Body of pancreas (tissue), 4 donors: Measurements from ENCODE around the gene ZSCAN10. TPM values are rescaled to one million over a fixed set of nuclear protein-coding genes. Genes with fewer than 3 reads are reported as not detected.

Experiments used
- ATAC-seq: fragments of 150-250 bp; one replicate; pipeline ENCODE4 v1.9.1; 2016
- DNase-seq, 4 donors: peaks; one replicate each; pipeline ENCODE4 v3.0.0-alpha.2; 2019
- H3K27ac ChIP-seq, 4 donors: fragments of 200-600 bp; sonication (generic); 1 replicate in 3 of 4; 2 replicates in 1 of 4; pipeline versions ENCODE4 v1.5.1 to v1.6.1; 2016 to 2019; ENCODE audit warnings: mild to moderate bottlenecking in 1 of 4, mixed read lengths in 1 of 4, moderate library complexity in 1 of 4
- H3K27me3 ChIP-seq, 2 donors: fragments of 200-600 bp; sonication (generic); one replicate each; pipeline ENCODE4 v1.6.0; 2016; ENCODE audit warnings: mild to moderate bottlenecking in 1 of 2
- H3K36me3 ChIP-seq, 2 donors: fragments of 200-600 bp; sonication (generic); replicated peaks in 1 of 2; 2 replicates each; pipeline ENCODE4 v1.5.1; 2016; ENCODE audit warnings: low read depth in 2 of 2; ENCODE audit not compliant: insufficient read depth in 1 of 2
- H3K4me1 ChIP-seq: fragments of 200-600 bp; sonication (generic); one replicate; pipeline ENCODE4 v1.6.0; 2016
- H3K4me3 ChIP-seq, 2 donors: fragments of 200-600 bp; sonication (generic); 1 replicate in 1 of 2; 2 replicates in 1 of 2; pipeline ENCODE4 v1.5.1; 2016 to 2019
- H3K9me3 ChIP-seq, 3 donors: fragments of 200-600 bp; sonication (generic); 1 replicate in 2 of 3; 2 replicates in 1 of 3; pipeline ENCODE4 v1.5.1; 2016
- POLR2A ChIP-seq, 3 donors: fragments of 450-650 bp; IDR thresholded peaks; one replicate each; pipeline ENCODE4 v1.6.1; 2016; ENCODE audit warnings: antibody characterized with exemption in 3 of 3, mild to moderate bottlenecking in 2 of 3
- WGBS, 2 donors: methylation state at CpG; one replicate each; pipeline ENCODE4 v1.1.5; 2017; 5-methylcytosine and 5-hydroxymethylcytosine counted together
- intact Hi-C: fragments of 100-400 bp; cut with DNase I; formaldehyde crosslinking; loops from one replicate; pipeline ENCODE4 v1.15.1; 2023
- total RNA-seq, 2 donors: library from RNA; depleted of rRNA; stranded (reverse); fragments of >200 nt; gene quantifications; one replicate each; pipeline ENCODE4 v1.1.0, GENCODE V29; 2016
- TF ChIP-seq, protein P1 (sequence below), 7 experiments: fragments of 450-650 bp in 4 of 7; fragments of 200-600 bp in 3 of 7; sonication (generic) in 3 of 7; IDR thresholded peaks; one replicate each; pipeline ENCODE4 v1.5.1; 2016 to 2019; ENCODE audit warnings: antibody characterized with exemption in 7 of 7

The ZSCAN10 gene
- total RNA-seq, 2 donors from 2014 or later: not detected

DNA sequence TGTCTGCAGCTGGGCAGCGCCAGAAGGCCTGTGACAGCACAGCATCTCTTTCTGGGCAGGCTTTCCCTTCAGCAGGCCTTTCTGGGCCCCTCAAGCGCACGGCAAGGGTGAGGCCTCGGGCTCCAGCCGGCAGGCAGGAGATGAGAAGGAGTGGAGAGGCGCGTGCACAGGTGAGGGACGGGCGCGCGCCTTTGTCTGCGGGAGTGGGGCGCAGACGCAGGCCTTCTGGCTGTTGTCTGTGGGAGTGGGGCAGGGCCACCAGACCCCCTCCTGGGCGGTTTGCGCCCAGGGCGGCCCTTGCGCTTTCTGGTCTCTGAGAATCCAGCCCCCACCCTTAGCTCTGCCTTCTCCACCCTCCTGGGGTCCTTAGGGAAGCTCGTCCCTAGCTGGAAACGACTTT, 19.8 kb upstream of the ZSCAN10 start:
- H3K27me3 ChIP-seq: no peaks in the 10 kb centered on the region
- no peak overlapping the region for H3K4me3 ChIP-seq
- TF ChIP-seq, protein P1, sequence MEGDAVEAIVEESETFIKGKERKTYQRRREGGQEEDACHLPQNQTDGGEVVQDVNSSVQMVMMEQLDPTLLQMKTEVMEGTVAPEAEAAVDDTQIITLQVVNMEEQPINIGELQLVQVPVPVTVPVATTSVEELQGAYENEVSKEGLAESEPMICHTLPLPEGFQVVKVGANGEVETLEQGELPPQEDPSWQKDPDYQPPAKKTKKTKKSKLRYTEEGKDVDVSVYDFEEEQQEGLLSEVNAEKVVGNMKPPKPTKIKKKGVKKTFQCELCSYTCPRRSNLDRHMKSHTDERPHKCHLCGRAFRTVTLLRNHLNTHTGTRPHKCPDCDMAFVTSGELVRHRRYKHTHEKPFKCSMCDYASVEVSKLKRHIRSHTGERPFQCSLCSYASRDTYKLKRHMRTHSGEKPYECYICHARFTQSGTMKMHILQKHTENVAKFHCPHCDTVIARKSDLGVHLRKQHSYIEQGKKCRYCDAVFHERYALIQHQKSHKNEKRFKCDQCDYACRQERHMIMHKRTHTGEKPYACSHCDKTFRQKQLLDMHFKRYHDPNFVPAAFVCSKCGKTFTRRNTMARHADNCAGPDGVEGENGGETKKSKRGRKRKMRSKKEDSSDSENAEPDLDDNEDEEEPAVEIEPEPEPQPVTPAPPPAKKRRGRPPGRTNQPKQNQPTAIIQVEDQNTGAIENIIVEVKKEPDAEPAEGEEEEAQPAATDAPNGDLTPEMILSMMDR (IDR thresholded peaks at IDR 0.05): no peak
- TF ChIP-seq POLR2A (IDR thresholded peaks at IDR 0.05): no peak
- intact Hi-C loops: loop anchor here (10.0 kb wide), 1 partner anchor 64 kb away; no protein-coding TSS in a partner anchor
- no peaks in the 10 kb centered on the region for H3K9me3 ChIP-seq
- DNase-seq: no peak
- WGBS, 2 donors: 91 to 93% methylated on average over 15 to 17 of the region's 20 CpGs
- ATAC-seq: no peak
- no peak overlapping the region for H3K27ac ChIP-seq
- H3K36me3 ChIP-seq: peaks cover 0 to 4% of the 10 kb centered on the region in 2 donors
- peaks cover 13% of the 10 kb centered on the region for H3K4me1 ChIP-seq

DNA sequence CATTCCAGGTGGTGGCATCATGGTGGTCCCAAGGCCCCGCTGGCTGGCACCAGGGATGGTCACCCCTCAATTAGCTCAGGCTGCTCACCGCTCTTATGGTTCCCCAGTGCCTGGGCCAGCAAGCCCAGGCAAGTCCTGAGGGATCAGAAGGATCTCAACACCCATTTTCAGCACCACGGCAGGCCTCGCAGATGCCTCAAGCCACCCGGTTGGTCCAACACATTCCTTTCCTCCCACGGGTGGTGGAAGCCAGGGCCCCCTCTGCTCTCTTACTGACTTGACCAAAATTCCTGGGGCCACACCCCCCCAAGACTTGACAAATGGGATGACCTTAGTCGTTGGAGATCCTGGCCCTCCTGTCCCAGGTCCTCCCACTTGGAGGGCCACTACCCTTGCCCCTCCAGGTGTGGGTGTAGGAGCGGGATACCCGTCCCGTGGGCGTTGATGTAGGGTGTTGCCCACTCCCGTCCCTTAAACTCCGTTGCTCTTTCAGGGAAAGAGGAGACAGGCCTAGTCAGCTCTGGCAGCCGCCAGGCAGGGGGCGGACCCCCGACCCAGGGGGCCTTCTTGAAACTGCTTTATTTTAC, 19.2 kb upstream of the ZSCAN10 start:
- Histone ChIP-seq H3K9me3 (no peaks in the 10 kb centered on the region), H3K36me3 (peaks cover 0 to 4% of the 10 kb centered on the region in 2 donors), H3K27me3 (no peaks in the 10 kb centered on the region), H3K4me1 (peaks cover 13% of the 10 kb centered on the region), H3K4me3 (no peak overlapping the region), H3K27ac (no peak overlapping the region)
- TF ChIP-seq POLR2A (IDR thresholded peaks at IDR 0.05): no peak
- TF ChIP-seq, protein P1 (IDR thresholded peaks at IDR 0.05): no peak
- intact Hi-C loops: loop anchor here (10.0 kb wide), 1 partner anchor 63 kb away; no protein-coding TSS in a partner anchor
- DNase-seq (no peak), ATAC-seq (no peak)
- 80 to 84% methylated on average over 1 to 16 of the region's 16 CpGs for WGBS, 2 donors

DNA sequence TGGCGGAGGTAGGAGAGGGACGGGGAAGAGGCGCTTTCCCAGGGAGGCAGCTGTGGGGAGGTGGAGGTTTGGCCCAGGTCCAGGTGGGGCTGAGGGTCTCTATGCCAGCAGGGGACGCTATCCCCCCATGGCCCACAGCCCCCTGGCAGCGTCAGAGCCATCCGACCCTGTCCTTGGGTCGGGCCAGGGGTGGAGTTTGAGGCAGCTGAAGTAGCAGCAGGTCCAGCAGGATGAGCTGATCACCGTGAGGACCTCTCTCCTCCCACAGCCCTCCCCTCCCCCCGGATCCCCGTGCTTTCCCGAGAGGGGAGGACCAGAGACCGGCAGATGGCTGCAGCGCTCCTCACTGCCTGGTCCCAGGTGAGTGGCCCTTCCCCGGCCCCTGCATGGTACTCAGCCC, 16.5 kb upstream of the ZSCAN10 start:
- WGBS, 2 donors: 64 to 83% methylated on average over 6 to 11 of the region's 14 CpGs
- Histone ChIP-seq H3K4me3 (no peak overlapping the region), H3K27ac (no peak overlapping the region), H3K4me1 (peaks cover 29% of the 10 kb centered on the region), H3K27me3 (no peaks in the 10 kb centered on the region), H3K9me3 (no peaks in the 10 kb centered on the region), H3K36me3 (peaks cover 0 to 4% of the 10 kb centered on the region in 2 donors)
- intact Hi-C loops: loop anchor here (10.0 kb wide), 1 partner anchor 61 kb away; no protein-coding TSS in a partner anchor
- DNase-seq (no peak), ATAC-seq (no peak)
- TF ChIP-seq, protein P1 (IDR thresholded peaks at IDR 0.05): no peak
- no peak for TF ChIP-seq POLR2A (IDR thresholded peaks at IDR 0.05)

DNA sequence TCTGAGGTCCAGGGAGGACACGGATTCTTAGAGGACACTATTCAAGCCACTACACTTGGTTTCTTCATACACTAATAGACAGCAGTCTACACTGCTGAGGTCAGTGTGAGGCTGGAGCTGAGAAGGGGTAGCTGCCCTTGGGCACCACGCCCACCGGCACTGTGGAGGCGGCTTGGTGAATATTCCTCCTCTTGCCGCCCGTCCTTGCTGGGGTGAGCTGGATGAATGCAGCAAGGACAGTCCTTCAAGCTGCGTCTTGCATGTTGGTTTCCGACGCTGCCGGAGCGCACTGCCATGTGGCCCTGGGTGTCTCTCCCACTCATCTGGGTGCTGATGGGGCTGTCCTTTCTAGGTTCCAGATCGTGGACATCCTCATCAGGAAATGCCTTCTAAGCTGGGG, 15.9 kb upstream of the ZSCAN10 start:
- WGBS, 2 donors: 88 to 94% methylated on average over 5 to 12 of the region's 12 CpGs
- no peak for ATAC-seq

More for the DNA sequence above, 15.9 kb upstream of the ZSCAN10 start:
- TF ChIP-seq POLR2A (IDR thresholded peaks at IDR 0.05): no peak
- TF ChIP-seq, protein P1 (IDR thresholded peaks at IDR 0.05): no peak
- Histone ChIP-seq H3K36me3 (peaks cover 0 to 4% of the 10 kb centered on the region in 2 donors), H3K27ac (no peak overlapping the region), H3K4me3 (no peak overlapping the region), H3K9me3 (no peaks in the 10 kb centered on the region), H3K27me3 (no peaks in the 10 kb centered on the region), H3K4me1 (peaks cover 29% of the 10 kb centered on the region)
- no peak for DNase-seq
- intact Hi-C loops: loop anchor here (10.0 kb wide), 1 partner anchor 60 kb away; no protein-coding TSS in a partner anchor
